Stimulated activated CD8-positive, alpha-beta memory T cell treated with anti-CD3 and anti-CD28 coated beads, Interleukin-12 subunit alpha, Interleukin-12 subunit beta, amount 100 ng/mL, for 1 hour (primary cell): Measurements from ENCODE around the gene KLHL18.
"Not testable (repeated sequence)": the region's sequence is repeated elsewhere in the genome, so short reads cannot be mapped to it uniquely, and the experiment has no call there.

Source experiments
- DNase-seq: peaks from one replicate; pipeline ENCODE4 v3.0.0-alpha.2; 2020; ENCODE audit warnings: low read depth

KLHL18 gene

DNA sequence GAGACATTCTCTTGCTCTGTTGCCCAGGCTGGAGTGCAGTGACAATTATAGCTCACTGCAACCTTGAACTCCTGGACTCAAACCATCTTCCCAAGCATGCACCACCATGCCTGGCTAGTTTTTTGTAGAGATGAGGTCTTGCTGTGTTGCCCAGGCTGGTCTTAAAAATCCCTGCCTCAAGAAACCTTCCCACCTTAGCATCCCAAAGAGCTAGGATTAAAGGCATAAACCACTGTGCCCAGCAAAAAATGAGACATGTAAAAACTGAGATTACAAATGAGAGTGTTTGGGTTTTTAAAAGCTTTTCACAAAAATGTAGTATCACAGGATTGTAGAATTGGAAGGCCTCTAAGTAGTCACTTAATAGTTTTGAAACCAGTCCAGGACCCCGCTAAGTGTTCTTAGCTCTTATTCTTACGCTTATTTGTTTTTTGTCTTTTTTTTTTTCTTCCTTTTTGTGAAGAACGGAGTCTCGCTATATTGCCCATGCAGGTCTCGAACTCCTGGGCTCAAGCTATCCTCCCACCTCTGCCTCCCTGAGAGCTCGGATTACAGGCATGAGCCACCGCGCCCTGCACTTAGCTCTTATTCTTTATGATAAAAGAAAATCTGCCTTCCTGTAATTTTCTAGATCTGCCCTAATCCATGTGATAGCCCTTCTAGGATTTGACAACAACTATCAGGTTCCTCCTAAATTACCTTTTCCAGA lies 31.5 kb downstream of the KLHL18 start:
- DNase-seq, result no peak

GRCh38 chr3:47315069-47315647 lies 32.4 kb downstream of the KLHL18 start:
- DNase-seq, result no peak

- DNase-seq, result not testable (repeated sequence)
Measured at GRCh38 chr3:47316151-47316550, 33.4 kb downstream of the KLHL18 start.

DNA sequence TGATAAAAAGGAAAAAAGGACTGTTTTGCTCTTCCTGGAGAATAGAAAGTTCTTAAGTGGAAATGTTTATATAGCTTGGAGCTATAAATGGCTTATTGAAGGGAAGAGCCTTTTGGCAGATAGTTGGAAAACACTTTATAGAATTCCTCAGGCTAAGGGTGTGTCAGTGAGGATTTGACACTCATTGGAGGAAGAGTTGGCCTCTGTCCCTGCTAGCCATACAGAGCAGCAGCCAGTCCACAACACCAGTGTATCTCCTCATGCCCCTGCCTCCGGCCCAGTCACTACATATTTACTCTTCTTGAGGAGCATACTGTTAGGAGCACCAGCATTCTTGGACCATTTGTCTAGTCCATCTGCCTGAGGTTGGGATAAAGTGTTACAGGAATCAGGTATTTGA lies 36.2 kb downstream of the KLHL18 start:
- DNase-seq, result no peak

GRCh38 chr3:47319956-47320355 lies 37.2 kb downstream of the KLHL18 start:
- DNase-seq, result no peak

DNA sequence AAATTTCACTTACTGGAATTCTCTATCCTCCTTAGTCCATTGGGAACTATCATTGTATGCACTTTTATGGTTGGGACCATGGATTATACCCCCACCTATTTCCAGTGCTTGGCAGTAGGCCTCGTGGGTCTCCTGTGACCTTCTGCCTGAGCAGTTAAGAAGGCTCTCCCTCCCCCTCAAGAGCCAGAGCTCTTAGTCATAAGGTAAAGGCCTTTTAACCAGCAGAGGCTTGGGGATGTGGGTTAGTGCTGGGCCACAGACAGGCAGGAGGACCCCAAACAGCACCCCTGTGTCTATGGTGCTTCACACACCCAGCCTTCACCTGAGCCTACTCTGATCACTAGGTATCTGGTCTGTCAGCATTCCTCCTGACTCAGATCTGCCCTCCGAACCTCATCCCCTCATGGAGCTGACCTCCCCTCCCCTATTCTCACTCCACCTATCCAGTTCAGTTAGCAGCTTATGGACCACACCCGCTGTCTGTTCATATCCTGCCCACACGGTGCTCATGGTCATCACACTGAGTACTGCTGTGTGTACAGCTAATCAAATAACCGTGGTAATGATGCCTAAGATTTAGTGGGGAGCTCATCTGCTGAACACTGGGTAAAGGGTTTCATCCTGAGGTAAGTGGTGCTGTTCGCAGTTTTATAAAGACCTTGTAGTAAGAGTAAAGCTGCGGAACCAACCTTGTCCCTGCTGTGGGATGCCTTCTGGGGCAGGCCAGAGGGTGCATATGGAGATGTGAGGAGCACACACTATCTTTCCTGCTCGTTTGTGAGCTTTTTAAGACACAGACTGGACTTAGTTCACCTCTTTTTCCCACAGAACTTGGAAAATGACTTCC lies 40.9 kb downstream of the KLHL18 start:
- no peak for DNase-seq

GRCh38 chr3:47324278-47324865 lies 41.6 kb downstream of the KLHL18 start:
- peak; percentile 34 for DNase-seq

DNA sequence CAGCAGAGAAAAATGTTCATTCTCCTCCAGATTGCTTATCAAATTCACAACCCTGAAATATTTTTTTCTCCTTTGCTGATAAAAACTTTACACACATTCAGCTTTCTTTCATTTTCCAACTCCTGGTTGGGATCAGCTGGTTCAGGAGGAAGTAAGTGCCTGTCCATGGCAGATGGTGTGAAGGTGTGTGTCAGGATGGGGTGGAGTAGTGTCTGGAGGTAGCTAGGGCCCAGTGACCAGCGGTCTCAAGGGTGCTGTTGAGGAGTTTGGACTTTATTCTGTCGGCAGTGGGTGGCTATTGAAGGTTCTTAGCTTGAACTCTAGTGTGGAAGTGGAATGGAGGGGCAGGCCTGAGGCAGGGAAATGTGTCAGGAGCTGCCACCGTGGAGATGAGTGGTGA lies 51.2 kb downstream of the KLHL18 start:
- no peak for DNase-seq

DNA sequence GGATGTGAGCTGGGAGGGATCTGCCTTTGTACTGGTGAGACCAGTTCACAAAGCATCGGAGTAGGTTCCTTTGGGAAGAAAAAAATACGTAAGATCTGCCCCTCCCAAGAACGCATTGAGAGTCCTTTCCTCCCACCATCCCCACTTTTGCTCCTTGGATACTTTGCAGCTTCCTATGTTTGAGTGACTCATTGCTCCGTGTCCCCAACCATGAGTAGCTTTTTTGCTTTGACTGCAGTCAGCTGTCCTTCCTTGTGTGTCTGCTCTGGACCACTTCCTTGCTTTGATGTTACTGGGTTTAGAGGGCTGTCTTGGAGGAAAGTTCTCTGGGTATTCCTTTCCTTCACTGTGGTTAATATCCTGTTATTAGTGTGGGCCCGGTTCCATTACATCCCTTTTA lies 54.9 kb downstream of the KLHL18 start:
- no peak for DNase-seq

DNA sequence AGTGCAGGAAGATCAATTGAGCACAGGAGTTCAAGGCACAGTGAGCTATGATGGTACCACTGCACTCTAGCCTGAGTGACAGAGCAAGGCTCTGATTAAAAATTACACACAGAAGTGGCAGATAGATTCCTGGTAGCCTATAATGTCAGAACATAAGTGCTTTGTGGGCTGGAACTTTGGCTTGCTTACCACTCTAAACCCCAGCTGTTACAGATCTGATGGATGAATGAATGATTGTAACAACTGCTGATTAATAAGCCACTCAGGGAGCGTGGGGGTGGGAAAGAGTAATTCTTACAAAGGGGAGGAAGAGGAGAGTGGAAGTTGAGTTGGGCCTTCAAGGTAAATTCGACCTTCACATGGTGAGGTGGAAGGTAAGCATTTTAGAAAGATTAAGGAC lies 57.2 kb downstream of the KLHL18 start:
- DNase-seq, result no peak

DNA sequence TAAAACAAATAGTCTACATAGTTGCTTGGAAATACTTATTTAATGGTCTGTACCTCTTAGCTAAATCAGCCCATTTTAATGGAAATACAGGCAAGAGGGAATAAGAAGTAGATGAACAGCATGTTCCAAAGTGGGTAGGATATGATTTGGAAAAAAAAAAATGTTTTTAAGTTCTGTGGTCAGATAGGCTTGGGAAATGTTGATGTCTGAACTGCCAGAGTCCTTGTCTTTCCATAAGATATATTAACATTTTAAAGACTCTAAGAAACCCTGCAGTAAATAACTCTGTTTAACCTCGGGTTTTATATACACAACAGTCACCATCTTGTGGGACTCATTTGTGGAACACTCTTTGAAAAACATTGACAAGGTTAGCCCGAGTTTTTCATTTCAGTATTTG lies 58.1 kb downstream of the KLHL18 start:
- no peak for DNase-seq

DNA sequence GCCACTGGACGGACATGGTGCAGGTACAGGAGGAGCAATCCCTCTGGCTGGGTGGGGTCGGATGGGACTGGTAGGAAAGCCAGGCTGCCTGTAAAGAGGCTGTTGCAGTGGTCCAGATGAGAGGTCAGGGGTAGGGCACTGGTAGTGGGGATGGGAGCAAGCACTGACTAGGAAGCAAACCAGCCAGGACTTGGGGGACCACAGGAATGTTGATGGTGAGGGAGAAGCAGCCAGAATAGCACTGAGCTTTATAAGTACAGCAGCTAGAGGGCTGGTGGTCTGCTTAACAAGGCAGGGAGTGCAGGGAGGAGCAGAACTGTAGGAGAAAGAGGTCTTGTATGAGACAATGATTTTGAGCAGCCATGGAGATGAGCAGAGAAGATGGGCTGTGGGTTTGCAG lies 59.4 kb downstream of the KLHL18 start:
- no peak for DNase-seq

- DNase-seq, result no peak
Measured at GRCh38 chr3:47342812-47343211, 60.1 kb downstream of the KLHL18 start.

DNA sequence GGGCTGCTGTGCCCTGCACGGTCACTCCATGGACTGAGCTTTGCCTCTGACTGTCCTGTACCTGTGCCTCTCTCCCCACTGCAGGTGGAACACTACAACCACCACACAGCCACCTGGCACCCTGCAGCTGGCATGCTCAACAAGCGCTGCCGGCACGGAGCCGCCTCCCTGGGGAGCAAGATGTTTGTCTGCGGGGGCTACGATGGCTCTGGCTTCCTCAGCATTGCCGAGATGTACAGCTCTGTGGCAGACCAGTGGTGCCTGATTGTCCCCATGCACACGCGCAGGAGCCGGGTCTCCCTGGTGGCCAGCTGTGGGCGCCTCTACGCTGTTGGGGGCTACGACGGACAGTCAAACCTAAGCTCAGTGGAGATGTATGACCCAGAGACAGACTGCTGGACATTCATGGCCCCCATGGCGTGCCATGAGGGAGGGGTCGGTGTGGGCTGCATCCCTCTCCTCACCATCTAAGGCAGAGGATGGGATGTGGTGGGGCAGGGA lies 60.8 kb downstream of the KLHL18 start:
- no peak for DNase-seq

DNA sequence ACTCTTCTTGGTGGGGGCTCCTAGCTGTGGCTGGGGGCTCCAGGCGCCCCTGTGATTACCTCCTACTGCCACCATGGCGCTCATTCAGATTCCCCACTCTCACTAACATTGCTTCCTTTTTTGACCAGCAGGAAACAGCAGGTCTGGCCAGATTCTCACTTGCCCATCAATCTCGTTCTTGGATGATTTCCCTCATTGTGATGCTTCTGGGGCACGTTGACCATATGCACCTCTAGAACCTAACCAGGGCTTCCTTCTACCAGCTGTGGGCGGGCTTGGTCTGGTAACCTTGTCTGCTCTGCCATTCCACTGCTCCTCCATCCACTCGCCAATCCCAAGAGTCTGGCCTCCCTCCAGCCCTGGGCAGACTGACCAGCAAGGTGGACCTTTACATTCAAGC lies 62.2 kb downstream of the KLHL18 start:
- DNase-seq, result no peak

DNA sequence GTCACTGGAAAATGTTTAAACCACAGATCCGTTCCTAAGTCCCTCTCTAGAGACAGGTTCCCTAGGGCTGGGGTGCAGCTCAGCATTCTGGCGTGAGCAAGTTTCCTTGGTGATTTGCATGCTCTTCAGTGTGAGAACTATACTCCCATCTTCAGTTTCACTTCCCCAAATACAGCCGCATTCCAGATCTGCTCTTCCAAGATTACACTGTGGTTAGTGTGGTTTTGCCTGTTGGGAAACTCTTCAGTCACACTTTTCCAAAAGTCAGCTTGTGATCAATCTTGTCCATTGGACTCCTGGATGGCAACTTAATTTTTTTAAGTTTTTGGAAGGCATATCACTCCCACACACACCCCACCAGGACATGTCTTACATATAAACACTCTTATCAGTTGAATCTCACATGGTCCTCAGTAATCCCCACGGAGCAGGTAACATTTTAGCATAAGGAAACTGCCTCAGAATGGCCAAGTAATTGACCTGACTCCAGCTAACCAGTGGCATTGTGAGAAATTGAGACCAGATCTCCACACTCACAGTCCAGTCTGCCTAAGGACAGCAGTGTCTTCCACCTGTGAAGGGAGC lies 64.6 kb downstream of the KLHL18 start:
- no peak for DNase-seq

DNA sequence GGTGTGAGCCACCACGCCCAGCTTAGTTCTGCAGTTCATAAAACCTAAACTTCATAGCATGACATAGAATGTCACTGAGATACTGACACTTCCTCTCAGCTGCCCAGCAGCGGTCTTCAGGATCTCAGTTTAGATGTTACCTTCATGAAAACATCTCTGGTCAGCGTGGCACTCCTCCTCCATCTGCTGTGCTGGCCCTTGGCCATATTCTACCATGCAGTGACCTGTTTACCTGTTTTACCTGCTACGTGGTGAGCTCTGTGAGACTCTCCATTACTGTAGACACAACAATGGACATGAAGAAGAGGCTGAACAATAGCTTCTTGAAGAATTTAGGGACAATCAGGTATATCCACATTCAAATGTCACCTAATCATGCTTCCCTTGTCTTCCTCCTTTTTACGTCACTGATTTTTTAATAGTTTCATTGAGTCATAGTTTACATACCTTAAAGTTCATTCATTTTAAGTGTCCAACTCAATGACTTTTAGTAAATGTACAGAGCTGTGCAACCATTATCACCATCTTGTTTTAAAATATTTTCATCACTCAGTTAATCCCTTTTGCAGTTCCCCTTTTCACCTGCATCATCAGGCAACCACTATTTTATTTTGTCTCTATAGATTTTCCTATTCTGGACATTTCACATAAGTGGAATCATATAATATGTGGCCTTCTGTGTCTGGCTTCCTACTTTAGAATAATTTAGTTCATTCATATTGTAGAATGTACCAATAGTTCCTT lies 65.8 kb downstream of the KLHL18 start:
- DNase-seq, result no peak

- no peak for DNase-seq
Measured at GRCh38 chr3:47355010-47355409, 72.3 kb downstream of the KLHL18 start.

DNA sequence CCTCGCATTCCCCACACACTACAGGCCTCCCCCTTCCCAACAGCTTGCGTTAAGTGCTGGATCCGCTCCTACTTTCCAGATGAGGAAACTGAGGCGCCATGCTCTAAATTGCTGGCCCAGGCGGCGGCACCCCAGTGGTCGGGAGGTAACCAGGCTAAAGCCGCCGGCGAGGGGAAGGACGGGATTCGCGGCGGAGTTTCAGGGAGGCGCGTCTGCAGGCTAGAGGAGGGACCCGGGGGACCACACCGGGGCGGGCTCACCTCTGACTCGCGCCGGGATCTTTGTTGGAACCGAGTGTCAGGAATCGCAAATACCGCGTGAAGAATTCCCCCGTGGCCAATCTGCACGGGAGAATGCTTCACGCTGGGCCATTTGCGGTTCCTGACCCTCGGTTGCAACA lies 73.5 kb downstream of the KLHL18 start:
- DNase-seq, result no peak

DNA sequence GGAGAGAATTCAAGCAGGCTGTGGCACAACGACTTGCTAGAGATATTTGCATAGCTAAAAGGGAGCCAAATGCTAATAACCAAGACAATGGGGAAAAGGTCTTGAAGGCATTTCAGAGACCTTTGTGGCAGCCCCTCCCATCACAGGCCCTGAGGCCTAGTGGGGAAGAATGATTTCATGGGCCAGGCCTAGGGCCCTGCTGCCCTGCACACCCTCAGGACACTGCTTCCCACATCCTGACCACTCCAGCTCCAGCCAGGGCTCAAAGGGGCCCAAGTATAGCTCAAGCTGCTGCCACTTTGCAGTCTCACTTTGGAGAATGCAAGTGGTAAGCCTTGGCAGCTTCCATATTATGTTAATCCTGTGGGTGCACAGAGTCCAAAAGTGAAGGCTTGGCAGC lies 76.6 kb downstream of the KLHL18 start:
- DNase-seq, result no peak

- DNase-seq, result not testable (repeated sequence)
Measured at GRCh38 chr3:47360110-47360517, 77.4 kb downstream of the KLHL18 start.

GRCh38 chr3:47362701-47363100 lies 80.0 kb downstream of the KLHL18 start:
- no peak for DNase-seq
